ENCODE results near the gene ATP1B4.

ATP1B4 gene

GRCh38 chrX:120356084-120356483, 5.8 kb upstream of the ATP1B4 start:
- Histone ChIP-seq H2AFZ (ENCODE audit: low read depth, low read length) (no peak overlapping the region), H3K4me1 (ENCODE audit: insufficient read depth, low read length) (peaks cover 36% of the 10 kb centered on the region), H3K27me3 (ENCODE audit: insufficient read depth, low read length) (peaks cover 4% of the 10 kb centered on the region), H3K36me3 (ENCODE audit: insufficient read depth, low read length) (no peaks in the 10 kb centered on the region), H3K9me3 (ENCODE audit: low read length) (no peaks in the 10 kb centered on the region), H3K4me3 (ENCODE audit: low read length) (no peak overlapping the region)

- H2AFZ ChIP-seq (ENCODE audit: low read depth, low read length): peak overlapping the region; percentile 10
- H3K4me3 ChIP-seq (ENCODE audit: low read length): no peak overlapping the region
- peaks cover 36% of the 10 kb centered on the region for H3K4me1 ChIP-seq (ENCODE audit: insufficient read depth, low read length)
- H3K9me3 ChIP-seq (ENCODE audit: low read length): no peaks in the 10 kb centered on the region
- H3K27me3 ChIP-seq (ENCODE audit: insufficient read depth, low read length): peaks cover 4% of the 10 kb centered on the region
- no peaks in the 10 kb centered on the region for H3K36me3 ChIP-seq (ENCODE audit: insufficient read depth, low read length)
Measured at GRCh38 chrX:120357186-120357585, 4.7 kb upstream of the ATP1B4 start.

GRCh38 chrX:120358737-120359456, 3.0 kb upstream of the ATP1B4 start:
- Histone ChIP-seq H3K36me3 (ENCODE audit: insufficient read depth, low read length) (no peaks in the 10 kb centered on the region), H2AFZ (ENCODE audit: low read depth, low read length) (no peak overlapping the region), H3K9me3 (ENCODE audit: low read length) (no peaks in the 10 kb centered on the region), H3K4me3 (ENCODE audit: low read length) (no peak overlapping the region), H3K27me3 (ENCODE audit: insufficient read depth, low read length) (peaks cover 4% of the 10 kb centered on the region), H3K4me1 (ENCODE audit: insufficient read depth, low read length) (peaks cover 36% of the 10 kb centered on the region)

- H3K4me1 ChIP-seq (ENCODE audit: insufficient read depth, low read length): peaks cover 3% of the 10 kb centered on the region
- H3K9me3 ChIP-seq (ENCODE audit: low read length): no peaks in the 10 kb centered on the region
- no peak overlapping the region for H3K4me3 ChIP-seq (ENCODE audit: low read length)
- H3K27me3 ChIP-seq (ENCODE audit: insufficient read depth, low read length): peaks cover 6% of the 10 kb centered on the region
- H2AFZ ChIP-seq (ENCODE audit: low read depth, low read length): no peak overlapping the region
- no peaks in the 10 kb centered on the region for H3K36me3 ChIP-seq (ENCODE audit: insufficient read depth, low read length)
Measured at GRCh38 chrX:120365320-120365719, 3.4 kb downstream of the ATP1B4 start.

- no peaks in the 10 kb centered on the region for H3K4me1 ChIP-seq (ENCODE audit: insufficient read depth, low read length)
- no peak overlapping the region for H3K4me3 ChIP-seq (ENCODE audit: low read length)
- H3K36me3 ChIP-seq (ENCODE audit: insufficient read depth, low read length): no peaks in the 10 kb centered on the region
- H3K9me3 ChIP-seq (ENCODE audit: low read length): no peaks in the 10 kb centered on the region
- H3K27me3 ChIP-seq (ENCODE audit: insufficient read depth, low read length): peaks cover 11% of the 10 kb centered on the region
- no peak overlapping the region for H2AFZ ChIP-seq (ENCODE audit: low read depth, low read length)
Measured at GRCh38 chrX:120365968-120366367, 4.1 kb downstream of the ATP1B4 start.

GRCh38 chrX:120366794-120367193, 4.9 kb downstream of the ATP1B4 start:
- no peaks in the 10 kb centered on the region for H3K4me1 ChIP-seq (ENCODE audit: insufficient read depth, low read length)
- no peaks in the 10 kb centered on the region for H3K9me3 ChIP-seq (ENCODE audit: low read length)
- H2AFZ ChIP-seq (ENCODE audit: low read depth, low read length): no peak overlapping the region
- no peaks in the 10 kb centered on the region for H3K36me3 ChIP-seq (ENCODE audit: insufficient read depth, low read length)
- H3K4me3 ChIP-seq (ENCODE audit: low read length): no peak overlapping the region
- peaks cover 11% of the 10 kb centered on the region for H3K27me3 ChIP-seq (ENCODE audit: insufficient read depth, low read length)

- Histone ChIP-seq H2AFZ (ENCODE audit: low read depth, low read length) (no peak overlapping the region), H3K36me3 (ENCODE audit: insufficient read depth, low read length) (no peaks in the 10 kb centered on the region), H3K27me3 (ENCODE audit: insufficient read depth, low read length) (peaks cover 15% of the 10 kb centered on the region), H3K4me1 (ENCODE audit: insufficient read depth, low read length) (no peaks in the 10 kb centered on the region), H3K4me3 (ENCODE audit: low read length) (no peak overlapping the region), H3K9me3 (ENCODE audit: low read length) (no peaks in the 10 kb centered on the region)
Measured at GRCh38 chrX:120367402-120368109, 5.7 kb downstream of the ATP1B4 start.

- Histone ChIP-seq H3K9me3 (ENCODE audit: low read length) (no peaks in the 10 kb centered on the region), H2AFZ (ENCODE audit: low read depth, low read length) (no peak overlapping the region), H3K4me3 (ENCODE audit: low read length) (no peak overlapping the region), H3K27me3 (ENCODE audit: insufficient read depth, low read length) (peaks cover 10% of the 10 kb centered on the region), H3K4me1 (ENCODE audit: insufficient read depth, low read length) (no peaks in the 10 kb centered on the region), H3K36me3 (ENCODE audit: insufficient read depth, low read length) (no peaks in the 10 kb centered on the region)
Measured at GRCh38 chrX:120372667-120373370, 10.9 kb downstream of the ATP1B4 start.

- Histone ChIP-seq H3K4me1 (ENCODE audit: insufficient read depth, low read length) (no peaks in the 10 kb centered on the region), H3K9me3 (ENCODE audit: low read length) (no peaks in the 10 kb centered on the region), H3K36me3 (ENCODE audit: insufficient read depth, low read length) (no peaks in the 10 kb centered on the region), H3K4me3 (ENCODE audit: low read length) (no peak overlapping the region), H2AFZ (ENCODE audit: low read depth, low read length) (no peak overlapping the region), H3K27me3 (ENCODE audit: insufficient read depth, low read length) (peaks cover 12% of the 10 kb centered on the region)
Measured at GRCh38 chrX:120377179-120377578, 15.3 kb downstream of the ATP1B4 start.

- no peaks in the 10 kb centered on the region for H3K4me1 ChIP-seq (ENCODE audit: insufficient read depth, low read length)
- H3K9me3 ChIP-seq (ENCODE audit: low read length): no peaks in the 10 kb centered on the region
- H3K4me3 ChIP-seq (ENCODE audit: low read length): no peak overlapping the region
- no peak overlapping the region for H2AFZ ChIP-seq (ENCODE audit: low read depth, low read length)
- peaks cover 12% of the 10 kb centered on the region for H3K27me3 ChIP-seq (ENCODE audit: insufficient read depth, low read length)
- H3K36me3 ChIP-seq (ENCODE audit: insufficient read depth, low read length): no peaks in the 10 kb centered on the region
Measured at GRCh38 chrX:120377715-120378114, 15.8 kb downstream of the ATP1B4 start.

- no peaks in the 10 kb centered on the region for H3K36me3 ChIP-seq (ENCODE audit: insufficient read depth, low read length)
- no peak overlapping the region for H2AFZ ChIP-seq (ENCODE audit: low read depth, low read length)
- H3K9me3 ChIP-seq (ENCODE audit: low read length): no peaks in the 10 kb centered on the region
- peaks cover 12% of the 10 kb centered on the region for H3K27me3 ChIP-seq (ENCODE audit: insufficient read depth, low read length)
- no peak overlapping the region for H3K4me3 ChIP-seq (ENCODE audit: low read length)
- no peaks in the 10 kb centered on the region for H3K4me1 ChIP-seq (ENCODE audit: insufficient read depth, low read length)
Measured at GRCh38 chrX:120378570-120378969, 16.7 kb downstream of the ATP1B4 start.

- Histone ChIP-seq H3K27me3 (ENCODE audit: insufficient read depth, low read length) (peaks cover 12% of the 10 kb centered on the region), H3K9me3 (ENCODE audit: low read length) (no peaks in the 10 kb centered on the region), H3K4me1 (ENCODE audit: insufficient read depth, low read length) (no peaks in the 10 kb centered on the region), H3K36me3 (ENCODE audit: insufficient read depth, low read length) (no peaks in the 10 kb centered on the region), H3K4me3 (ENCODE audit: low read length) (no peak overlapping the region), H2AFZ (ENCODE audit: low read depth, low read length) (no peak overlapping the region)
Measured at GRCh38 chrX:120379937-120380681, 18.2 kb downstream of the ATP1B4 start.

- no peaks in the 10 kb centered on the region for H3K36me3 ChIP-seq (ENCODE audit: insufficient read depth, low read length)
- H3K9me3 ChIP-seq (ENCODE audit: low read length): no peaks in the 10 kb centered on the region
- H2AFZ ChIP-seq (ENCODE audit: low read depth, low read length): no peak overlapping the region
- peaks cover 12% of the 10 kb centered on the region for H3K27me3 ChIP-seq (ENCODE audit: insufficient read depth, low read length)
- no peaks in the 10 kb centered on the region for H3K4me1 ChIP-seq (ENCODE audit: insufficient read depth, low read length)
- H3K4me3 ChIP-seq (ENCODE audit: low read length): no peak overlapping the region
Measured at GRCh38 chrX:120380699-120381098, 18.8 kb downstream of the ATP1B4 start.
